Common myeloid progenitor, CD34-positive (primary cell): ENCODE data around the gene SCYGR6.

Experiments
- CTCF ChIA-PET: fragments of 350-600 bp; sonication (Branson Sonifier 250); formaldehyde crosslinking; loops from one replicate; lab custom pipeline; 2021; ENCODE audit warnings: antibody characterized with exemption; lab: Charles Lee
- POLR2A ChIA-PET: fragments of 350-600 bp; sonication (Branson Sonifier 250); formaldehyde crosslinking; loops from one replicate; lab custom pipeline; 2021; ENCODE audit warnings: antibody characterized with exemption; lab: Charles Lee
- DNase-seq, 3 donors: peaks; one replicate each; pipeline versions ENCODE4 v3.0.0 to v3.0.0-alpha.2; 2013
- H3K27ac ChIP-seq, 2 experiments: 1 replicate in 1 of 2; 2 replicates in 1 of 2; pipeline ENCODE4 v1.7.0; 2013; ENCODE audit warnings: inconsistent platforms in 2 of 2, low read length in 2 of 2, mild to moderate bottlenecking in 2 of 2, low read depth in 1 of 2, moderate library complexity in 1 of 2; ENCODE audit not compliant: severe bottlenecking in 2 of 2, insufficient read depth in 1 of 2, poor library complexity in 1 of 2
- H3K27me3 ChIP-seq, 5 experiments: replicated peaks in 2 of 5; 1 replicate in 3 of 5; 2 replicates in 2 of 5; pipeline versions ENCODE4 v1.6.1 to v1.7.0; 2013; ENCODE audit warnings: low read length in 4 of 5, mild to moderate bottlenecking in 2 of 5, moderate library complexity in 2 of 5, inconsistent platforms in 1 of 5; ENCODE audit not compliant: insufficient read depth in 5 of 5, control insufficient read depth in 4 of 5
- H3K36me3 ChIP-seq, 4 experiments: 1 replicate in 2 of 4; 2 replicates in 2 of 4; pipeline versions ENCODE4 v1.6.1 to v1.7.0; 2013; ENCODE audit warnings: low read length in 3 of 4, control low read depth in 1 of 4, mild to moderate bottlenecking in 1 of 4; ENCODE audit not compliant: control insufficient read depth in 4 of 4, insufficient read depth in 4 of 4
- H3K4me1 ChIP-seq, 4 experiments: 1 replicate in 3 of 4; 2 replicates in 1 of 4; pipeline versions ENCODE4 v1.6.1 to v1.7.1; 2013; ENCODE audit warnings: low read length in 3 of 4, mild to moderate bottlenecking in 3 of 4, control low read depth in 1 of 4, inconsistent platforms in 1 of 4, moderate library complexity in 1 of 4; ENCODE audit not compliant: control insufficient read depth in 4 of 4, insufficient read depth in 4 of 4; ENCODE audit errors: control extremely low read depth in 1 of 4
- H3K4me3 ChIP-seq, 7 experiments: 1 replicate in 4 of 7; 2 replicates in 3 of 7; pipeline versions ENCODE4 v1.5.1 to v1.7.0; 2013; ENCODE audit warnings: mild to moderate bottlenecking in 7 of 7, low read length in 6 of 7, moderate library complexity in 6 of 7, inconsistent platforms in 2 of 7, low read depth in 2 of 7, control low read depth in 1 of 7; ENCODE audit not compliant: insufficient read depth in 4 of 7, control insufficient read depth in 1 of 7; ENCODE audit errors: extremely low read depth in 1 of 7
- H3K9me3 ChIP-seq, 5 experiments: 1 replicate in 4 of 5; 2 replicates in 1 of 5; pipeline versions ENCODE4 v1.6.1 to v1.7.1; 2013; ENCODE audit warnings: low read length in 4 of 5, mild to moderate bottlenecking in 2 of 5, inconsistent platforms in 1 of 5, low read depth in 1 of 5, moderate library complexity in 1 of 5; ENCODE audit not compliant: control insufficient read depth in 4 of 5, insufficient read depth in 2 of 5; ENCODE audit errors: control extremely low read depth in 1 of 5
- WGBS: methylation state at CpG from one replicate; pipeline ENCODE4 v1.1.5; 2013; ENCODE audit not compliant: insufficient coverage; 5-methylcytosine and 5-hydroxymethylcytosine counted together

Gene SCYGR6

GRCh38 chr2:227696990-227697679, 27.4 kb downstream of the SCYGR6 start:
- Histone ChIP-seq H3K4me1 (no peaks in the 10 kb centered on the region), H3K27ac (no peak overlapping the region), H3K36me3 (no peaks in the 10 kb centered on the region), H3K27me3 (peaks cover 0 to 3% (median 0%) of the 10 kb centered on the region in 5 experiments), H3K9me3 (peaks cover 0 to 2% (median 0%) of the 10 kb centered on the region in 5 experiments), H3K4me3 (no peak overlapping the region)
- no peak for DNase-seq
- CTCF ChIA-PET, result no interaction called here
- no CpG with 5 or more reads among the region's 2 CpGs for WGBS
- POLR2A ChIA-PET, result interaction anchor here (0.6 kb wide), 1 partner anchor 112 kb away, joined by 3 read pairs; no protein-coding TSS in a partner anchor

- no peaks in the 10 kb centered on the region for H3K36me3 ChIP-seq
- ChIA-PET POLR2A (no interaction called here), CTCF (no interaction called here)
- H3K9me3 ChIP-seq, result no peaks in the 10 kb centered on the region
- H3K4me1 ChIP-seq, result no peaks in the 10 kb centered on the region
- no peak for DNase-seq
- no peak overlapping the region for H3K27ac ChIP-seq
- no peak overlapping the region for H3K4me3 ChIP-seq
- no CpG with 5 or more reads among the region's 3 CpGs for WGBS
- H3K27me3 ChIP-seq, result peaks cover 0 to 7% (median 3%) of the 10 kb centered on the region in 5 experiments
Observed at GRCh38 chr2:227687189-227687588, 37.4 kb downstream of the SCYGR6 start.

- no peaks in the 10 kb centered on the region for H3K36me3 ChIP-seq
- POLR2A ChIA-PET, result no interaction called here
- peaks cover 0 to 7% (median 3%) of the 10 kb centered on the region in 5 experiments for H3K27me3 ChIP-seq
- no peaks in the 10 kb centered on the region for H3K9me3 ChIP-seq
- 98% methylated on average over 5 of the region's 5 CpGs for WGBS
- H3K27ac ChIP-seq, result no peak overlapping the region
- CTCF ChIA-PET, result no interaction called here
- no peak overlapping the region for H3K4me3 ChIP-seq
- no peak for DNase-seq
- no peaks in the 10 kb centered on the region for H3K4me1 ChIP-seq
Observed at GRCh38 chr2:227684258-227684657, 40.3 kb downstream of the SCYGR6 start.

GRCh38 chr2:227677928-227678327, 46.6 kb downstream of the SCYGR6 start:
- Histone ChIP-seq H3K4me3 (no peak overlapping the region), H3K9me3 (peaks cover 0 to 3% (median 0%) of the 10 kb centered on the region in 5 experiments), H3K4me1 (no peaks in the 10 kb centered on the region), H3K27ac (no peak overlapping the region), H3K27me3 (no peaks in the 10 kb centered on the region), H3K36me3 (no peaks in the 10 kb centered on the region)
- CTCF ChIA-PET, result no interaction called here
- POLR2A ChIA-PET, result no interaction called here
- WGBS, result 100% methylated on average over 1 of the region's 3 CpGs
- no peak for DNase-seq

- CTCF ChIA-PET, result no interaction called here
- 93% methylated on average over 5 of the region's 5 CpGs for WGBS
- POLR2A ChIA-PET, result no interaction called here
Observed at GRCh38 chr2:227674485-227674884, 50.1 kb downstream of the SCYGR6 start.

More at GRCh38 chr2:227674485-227674884, 50.1 kb downstream of the SCYGR6 start:
- Histone ChIP-seq H3K4me1 (no peaks in the 10 kb centered on the region), H3K27ac (no peak overlapping the region), H3K27me3 (no peaks in the 10 kb centered on the region), H3K4me3 (no peak overlapping the region), H3K9me3 (peaks cover 0 to 3% (median 0%) of the 10 kb centered on the region in 5 experiments), H3K36me3 (no peaks in the 10 kb centered on the region)
- DNase-seq, result no peak
